HepG2 (cell line): ENCODE data around the gene PPP1R18. TPM values are rescaled to one million over a fixed set of nuclear protein-coding genes. Genes with fewer than 3 reads are reported as not detected.

ENCODE experiments used
- AGO1 ChIP-seq: fragments of 200-400 bp; formaldehyde crosslinking; IDR thresholded peaks from 2 replicates; pipeline ENCODE4 v1.6.1; 2017; ENCODE audit warnings: mild to moderate bottlenecking, low read depth, low read length, moderate library complexity; ENCODE audit not compliant: poor library complexity, severe bottlenecking
- ASH2L ChIP-seq: fragments of 300-600, 200-600 bp; sonication (generic); IDR thresholded peaks from 2 replicates; pipeline ENCODE4 v1.7.0; 2017; ENCODE audit warnings: low read depth, mild to moderate bottlenecking, moderate library complexity, mixed read lengths, low read length; ENCODE audit not compliant: insufficient read length
- ATF4 ChIP-seq, 2 experiments: fragments of 450-650 bp in 1 of 2; sonication (generic) in 1 of 2; formaldehyde crosslinking; IDR thresholded peaks; 2 replicates each; pipeline versions ENCODE4 v1.5.0 to v1.8.0; 2020 to 2022; ENCODE audit warnings: mild to moderate bottlenecking in 1 of 2, missing genetic modification reagents in 1 of 2
- BHLHE40 ChIP-seq: IDR thresholded peaks from 2 replicates; pipeline ENCODE4 v1.6.1; 2011; ENCODE audit warnings: low read length, improper control_type of control experiment
- CEBPG ChIP-seq: IDR thresholded peaks from 2 replicates; pipeline ENCODE4 v1.6.1; 2016
- CSRNP1 ChIP-seq: sonication (generic); formaldehyde crosslinking; IDR thresholded peaks from 2 replicates; pipeline ENCODE4 v1.8.1; 2023; ENCODE audit warnings: mild to moderate bottlenecking, missing genetic modification reagents
- FOXO1 ChIP-seq: sonication (generic); formaldehyde crosslinking; IDR thresholded peaks from 2 replicates; pipeline ENCODE4 v1.4.0; 2020; ENCODE audit warnings: missing genetic modification reagents
- HOXA5 ChIP-seq: sonication (generic); formaldehyde crosslinking; IDR thresholded peaks from 2 replicates; pipeline ENCODE4 v1.4.0; 2020; ENCODE audit warnings: missing genetic modification reagents
- MAFG ChIP-seq: sonication (generic); formaldehyde crosslinking; IDR thresholded peaks from 2 replicates; pipeline ENCODE4 v1.5.1; 2020; ENCODE audit warnings: mild to moderate bottlenecking, missing genetic modification reagents
- MBD4 ChIP-seq: IDR thresholded peaks from 2 replicates; pipeline ENCODE4 v1.6.1; 2012; ENCODE audit warnings: low read length, inconsistent platforms, borderline replicate concordance
- NCOA2 ChIP-seq: sonication (generic); formaldehyde crosslinking; IDR thresholded peaks from 2 replicates; pipeline ENCODE4 v1.8.0; 2022; ENCODE audit warnings: inconsistent platforms
- POLR2AphosphoS2 ChIP-seq: IDR thresholded peaks from 2 replicates; pipeline ENCODE4 v1.6.1; 2011; ENCODE audit warnings: low read depth, low read length, improper control_type of control experiment
- RELA ChIP-seq: sonication (generic); formaldehyde crosslinking; IDR thresholded peaks from 2 replicates; pipeline ENCODE4 v1.4.0; 2020; ENCODE audit warnings: missing genetic modification reagents
- RFXANK ChIP-seq: IDR thresholded peaks from 2 replicates; pipeline ENCODE4 v1.6.1; 2016
- SMC3 ChIP-seq: IDR thresholded peaks from 2 replicates; pipeline ENCODE4 v1.6.1; 2011; ENCODE audit warnings: low read length, improper control_type of control experiment
- SMYD3 ChIP-seq: sonication (generic); formaldehyde crosslinking; IDR thresholded peaks from 2 replicates; pipeline ENCODE4 v1.8.1; 2023; ENCODE audit warnings: mild to moderate bottlenecking, missing genetic modification reagents
- XBP1 ChIP-seq: sonication (generic); formaldehyde crosslinking; IDR thresholded peaks from 2 replicates; pipeline ENCODE4 v1.5.0; 2020; ENCODE audit warnings: missing genetic modification reagents
- ZNF24 ChIP-seq: fragments of 450-650 bp; IDR thresholded peaks from 2 replicates; pipeline ENCODE4 v1.6.1; 2017; ENCODE audit warnings: antibody characterized with exemption, mild to moderate bottlenecking
- ZNF263 ChIP-seq: sonication (generic); formaldehyde crosslinking; IDR thresholded peaks from 2 replicates; pipeline ENCODE4 v1.4.0; 2020; ENCODE audit warnings: missing genetic modification reagents
- ZNF34 ChIP-seq: sonication (generic); formaldehyde crosslinking; IDR thresholded peaks from 2 replicates; pipeline ENCODE4 v1.4.0; 2020; ENCODE audit warnings: mild to moderate bottlenecking, missing genetic modification reagents, borderline replicate concordance
- ZNF562 ChIP-seq: sonication (generic); formaldehyde crosslinking; IDR thresholded peaks from 2 replicates; pipeline ENCODE4 v1.8.0; 2022; ENCODE audit warnings: missing genetic modification reagents, borderline replicate concordance
- ZNF619 ChIP-seq: sonication (generic); formaldehyde crosslinking; IDR thresholded peaks from 2 replicates; pipeline ENCODE4 v1.4.0; 2020; ENCODE audit warnings: mild to moderate bottlenecking, missing genetic modification reagents
- ZNF776 ChIP-seq: sonication (generic); formaldehyde crosslinking; IDR thresholded peaks from 2 replicates; pipeline ENCODE4 v1.4.0; 2020; ENCODE audit warnings: mild to moderate bottlenecking, missing genetic modification reagents
- ZNF792 ChIP-seq: IDR thresholded peaks from 2 replicates; pipeline ENCODE4 v1.6.1; 2016
- polyA plus RNA-seq, 8 experiments: library from polyadenylated mRNA; depleted of rRNA in 3 of 8; stranded (reverse) in 7 of 8; unstranded in 1 of 8; fragments of >200 nt; fragmentation: Illumina TruSeq in 4 of 8; extraction: Trizol in 4 of 8; gene quantifications; 2 replicates each; pipeline versions ENCODE4 v1.2.1 to v1.2.3, GENCODE V29; 2011 to 2016; ENCODE audit warnings: low read depth in 4 of 8, missing spikeins in 1 of 8, mixed read lengths in 1 of 8; ENCODE audit not compliant: insufficient read depth in 1 of 8
- total RNA-seq, 5 experiments: library from RNA; depleted of rRNA; stranded (reverse); fragments of >200 nt; fragmentation: Illumina TruSeq; extraction: Trizol; gene quantifications; 2 replicates each; pipeline ENCODE4 v1.2.3, GENCODE V29; 2016; ENCODE audit warnings: low read depth in 1 of 5
- TF ChIP-seq, protein P1 (sequence below): sonication (generic); formaldehyde crosslinking; IDR thresholded peaks from 2 replicates; pipeline ENCODE4 v1.4.0; 2020; ENCODE audit warnings: mild to moderate bottlenecking, missing genetic modification reagents
- TF ChIP-seq, protein P2 (sequence below): IDR thresholded peaks from 2 replicates; pipeline ENCODE4 v1.6.1; 2018; ENCODE audit warnings: missing genetic modification reagents

PPP1R18 gene
- total and polyA plus RNA-seq, 2 of the 13 experiments (the other 11 are each of a cell fraction or from before 2014, with no cell fraction given), result 4.9 to 9.2 TPM

DNA sequence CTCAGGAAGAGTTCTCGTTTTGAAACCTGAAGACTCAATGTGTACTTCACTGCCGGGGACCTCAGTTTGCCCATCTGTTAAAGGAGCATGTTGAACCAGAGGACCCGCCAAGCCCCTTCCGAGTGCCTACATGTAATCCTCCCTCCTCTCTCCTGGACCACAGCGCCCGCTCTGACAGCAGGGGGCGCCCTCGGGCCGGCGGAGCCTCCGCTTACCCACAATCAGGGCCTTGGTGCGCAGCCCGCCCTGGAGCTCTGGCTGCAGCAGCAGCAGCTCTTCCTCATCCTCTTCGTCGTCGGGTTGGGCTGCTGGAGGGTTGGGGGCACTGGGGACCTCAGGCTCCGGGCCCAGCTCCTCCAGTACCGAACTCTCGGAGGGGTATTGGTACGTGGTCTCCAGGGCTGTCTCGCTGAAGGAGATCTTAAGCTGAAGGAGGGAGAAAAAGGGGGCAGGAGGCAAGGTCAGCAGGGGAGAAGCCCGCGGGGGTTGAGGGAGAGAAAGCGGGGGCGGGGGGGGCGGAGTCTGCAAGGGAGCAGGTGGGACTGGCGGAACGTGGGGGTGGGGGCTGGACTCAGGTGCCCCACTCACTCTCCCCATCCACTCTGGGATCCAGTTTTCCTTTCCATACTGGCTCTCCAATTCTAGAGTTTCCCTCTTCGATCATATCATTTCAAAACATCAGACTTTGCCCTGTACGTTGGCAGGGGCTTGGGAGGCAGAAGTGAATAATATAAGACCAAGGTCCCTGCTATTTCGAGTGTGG, 7.3 kb downstream of the PPP1R18 start (continued):
- peak; percentile 84; the same call in 1 of the 2 replicates for TF ChIP-seq ZNF619 (CRISPR knock-in tag)
- 0 out of 2 replicates have a peak, but pooled peaks have one; percentile 61 for TF ChIP-seq ZNF776 (CRISPR knock-in tag)
- TF ChIP-seq AGO1, result peak; percentile 55
- TF ChIP-seq CSRNP1, result peak; percentile 77
- peak; percentile 87 for TF ChIP-seq RFXANK
- TF ChIP-seq ZNF24, result 0 out of 2 replicates have a peak, but pooled peaks have one; percentile 36
- TF ChIP-seq, protein P1, sequence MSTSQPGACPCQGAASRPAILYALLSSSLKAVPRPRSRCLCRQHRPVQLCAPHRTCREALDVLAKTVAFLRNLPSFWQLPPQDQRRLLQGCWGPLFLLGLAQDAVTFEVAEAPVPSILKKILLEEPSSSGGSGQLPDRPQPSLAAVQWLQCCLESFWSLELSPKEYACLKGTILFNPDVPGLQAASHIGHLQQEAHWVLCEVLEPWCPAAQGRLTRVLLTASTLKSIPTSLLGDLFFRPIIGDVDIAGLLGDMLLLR (CRISPR knock-in tag), result peak; percentile 57; the same call in 1 of the 2 replicates
- no peak for TF ChIP-seq POLR2AphosphoS2
- TF ChIP-seq ZNF562 (CRISPR knock-in tag), result no peak
- TF ChIP-seq ATF4 (CRISPR knock-in tag; IDR thresholded peaks at IDR 0.05), result peak in 1 of 2 experiments; percentile 48; a peak in 2 of 4 replicates
- TF ChIP-seq FOXO1 (CRISPR knock-in tag), result peak; percentile 74
- TF ChIP-seq CEBPG, result peak; percentile 33; the same call in 1 of the 2 replicates
- no peak for TF ChIP-seq RELA (CRISPR knock-in tag)
- TF ChIP-seq BHLHE40, result 0 out of 2 replicates have a peak, but pooled peaks have one; percentile 44
- peak; percentile 85; the same call in 1 of the 2 replicates for TF ChIP-seq SMYD3 (CRISPR knock-in tag)
- no peak for TF ChIP-seq MAFG
- 0 out of 2 replicates have a peak, but pooled peaks have one; percentile 55 for TF ChIP-seq HOXA5 (CRISPR knock-in tag)
- TF ChIP-seq XBP1 (CRISPR knock-in tag), result no peak
- TF ChIP-seq MBD4, result no peak
- TF ChIP-seq, protein P2, sequence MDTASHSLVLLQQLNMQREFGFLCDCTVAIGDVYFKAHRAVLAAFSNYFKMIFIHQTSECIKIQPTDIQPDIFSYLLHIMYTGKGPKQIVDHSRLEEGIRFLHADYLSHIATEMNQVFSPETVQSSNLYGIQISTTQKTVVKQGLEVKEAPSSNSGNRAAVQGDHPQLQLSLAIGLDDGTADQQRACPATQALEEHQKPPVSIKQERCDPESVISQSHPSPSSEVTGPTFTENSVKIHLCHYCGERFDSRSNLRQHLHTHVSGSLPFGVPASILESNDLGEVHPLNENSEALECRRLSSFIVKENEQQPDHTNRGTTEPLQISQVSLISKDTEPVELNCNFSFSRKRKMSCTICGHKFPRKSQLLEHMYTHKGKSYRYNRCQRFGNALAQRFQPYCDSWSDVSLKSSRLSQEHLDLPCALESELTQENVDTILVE (CRISPR knock-in tag), result peak; percentile 77
- peak; percentile 87 for TF ChIP-seq ZNF263 (CRISPR knock-in tag)
- peak; percentile 22; the same call in 1 of the 2 replicates for TF ChIP-seq NCOA2 (CRISPR knock-in tag)
- TF ChIP-seq SMC3, result peak; percentile 89
- peak; percentile 77; the same call in 1 of the 2 replicates for TF ChIP-seq ZNF34
- peak; percentile 51 for TF ChIP-seq ASH2L
- TF ChIP-seq ZNF792, result peak; percentile 42; the same call in 1 of the 2 replicates
